ENCODE data around the gene GIMAP1. TPM values are rescaled to one million over a fixed set of nuclear protein-coding genes. Genes with fewer than 3 reads are reported as not detected.

Gene GIMAP1
- total and polyA plus RNA-seq, 9 donors = 0.58 to 6.2 (median 2.7) TPM

- H3K27ac ChIP-seq = no peak overlapping the region
- no peak for DNase-seq
- no peaks in the 10 kb centered on the region for H3K27me3 ChIP-seq
- TF ChIP-seq EP300 (IDR thresholded peaks at IDR 0.05) (no peak), CTCF (IDR thresholded peaks at IDR 0.05) (no peak), POLR2A (IDR thresholded peaks at IDR 0.05) (no peak)
- WGBS, 3 donors = 76 to 84% (median 81%) methylated on average over 1 of the region's 1 CpG
- H3K4me1 ChIP-seq (ENCODE audit: insufficient read depth) = no peaks in the 10 kb centered on the region
- no peaks in the 10 kb centered on the region for H3K9me3 ChIP-seq
- intact Hi-C loops (cut with DNase I) = no loop called here
- no peaks in the 10 kb centered on the region for H3K36me3 ChIP-seq
- H3K4me3 ChIP-seq = no peak overlapping the region
Observed at GRCh38 chr7:150723467-150723866, 7.1 kb downstream of the GIMAP1 start.

- Histone ChIP-seq H3K9me3 (no peaks in the 10 kb centered on the region), H3K36me3 (no peaks in the 10 kb centered on the region), H3K27ac (no peak overlapping the region), H3K4me1 (ENCODE audit: insufficient read depth) (no peaks in the 10 kb centered on the region), H3K27me3 (no peaks in the 10 kb centered on the region), H3K4me3 (no peak overlapping the region)
- WGBS, 3 donors = 54 to 63% (median 59%) methylated on average over 3 of the region's 3 CpGs
- TF ChIP-seq CTCF (IDR thresholded peaks at IDR 0.05) = no peak
- TF ChIP-seq EP300 (IDR thresholded peaks at IDR 0.05) = no peak
- no peak for TF ChIP-seq POLR2A (IDR thresholded peaks at IDR 0.05)
- no peak for DNase-seq
- intact Hi-C loops (cut with DNase I) = no loop called here
Observed at GRCh38 chr7:150727381-150727780, 11.0 kb downstream of the GIMAP1 start.

- no peak for DNase-seq
- no peaks in the 10 kb centered on the region for H3K9me3 ChIP-seq
- H3K4me1 ChIP-seq (ENCODE audit: insufficient read depth) = no peaks in the 10 kb centered on the region
- H3K27me3 ChIP-seq = no peaks in the 10 kb centered on the region
- H3K4me3 ChIP-seq = no peak overlapping the region
- H3K27ac ChIP-seq = no peak overlapping the region
- H3K36me3 ChIP-seq = no peaks in the 10 kb centered on the region
- intact Hi-C loops (cut with DNase I) = no loop called here
- TF ChIP-seq CTCF (IDR thresholded peaks at IDR 0.05) (no peak), EP300 (IDR thresholded peaks at IDR 0.05) (no peak), POLR2A (IDR thresholded peaks at IDR 0.05) (no peak)
Observed at GRCh38 chr7:150728011-150728410, 11.6 kb downstream of the GIMAP1 start.

GRCh38 chr7:150728609-150729008, 12.2 kb downstream of the GIMAP1 start:
- intact Hi-C loops (cut with DNase I) = no loop called here
- no peak for TF ChIP-seq CTCF (IDR thresholded peaks at IDR 0.05)
- TF ChIP-seq EP300 (IDR thresholded peaks at IDR 0.05) = no peak
- no peak for TF ChIP-seq POLR2A (IDR thresholded peaks at IDR 0.05)
- Histone ChIP-seq H3K4me3 (no peak overlapping the region), H3K27ac (no peak overlapping the region), H3K4me1 (ENCODE audit: insufficient read depth) (no peaks in the 10 kb centered on the region), H3K9me3 (no peaks in the 10 kb centered on the region), H3K36me3 (no peaks in the 10 kb centered on the region), H3K27me3 (no peaks in the 10 kb centered on the region)
- no peak for DNase-seq

GRCh38 chr7:150731916-150732315, 15.5 kb downstream of the GIMAP1 start:
- no peaks in the 10 kb centered on the region for H3K36me3 ChIP-seq
- no peak for DNase-seq
- 25 to 51% (median 51%) methylated on average over 1 of the region's 1 CpG for WGBS, 3 donors
- TF ChIP-seq POLR2A (IDR thresholded peaks at IDR 0.05) (no peak), CTCF (IDR thresholded peaks at IDR 0.05) (no peak), EP300 (IDR thresholded peaks at IDR 0.05) (no peak)
- no peaks in the 10 kb centered on the region for H3K27me3 ChIP-seq
- no peaks in the 10 kb centered on the region for H3K9me3 ChIP-seq
- no peak overlapping the region for H3K4me3 ChIP-seq
- no peaks in the 10 kb centered on the region for H3K4me1 ChIP-seq (ENCODE audit: insufficient read depth)
- intact Hi-C loops (cut with DNase I) = no loop called here
- no peak overlapping the region for H3K27ac ChIP-seq

All from ovary (tissue), 9 donors.